ENCODE measurements around the gene LPP. TPM values are rescaled to one million over a fixed set of nuclear protein-coding genes. Genes with fewer than 3 reads are reported as not detected.

The LPP gene
- total RNA-seq, 1 donor: 92.1 TPM

DNA sequence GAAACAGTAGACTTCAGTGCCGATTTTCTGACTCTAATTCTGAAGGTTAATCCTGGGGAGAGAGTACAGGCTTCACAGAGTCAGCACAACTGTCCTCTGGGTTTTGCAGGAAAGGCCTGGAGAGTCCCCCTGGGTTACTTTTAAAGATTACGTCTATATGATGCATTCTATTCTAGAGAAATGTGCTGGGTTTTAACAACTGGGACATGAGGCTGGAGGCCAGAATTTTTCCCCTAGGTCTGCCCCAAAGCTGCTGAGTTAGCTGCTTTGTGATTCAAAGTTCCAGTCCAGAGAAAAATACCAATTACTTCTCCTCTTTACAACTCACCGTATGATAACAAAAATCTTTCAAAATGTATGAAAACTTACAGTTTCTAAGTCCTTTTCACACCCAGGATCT, 777.1 kb downstream of the LPP start:
- H3K4me3 ChIP-seq (ENCODE audit: low read depth, low read length): no peak overlapping the region
- no peak for DNase-seq (ENCODE audit: low read depth)
- TF ChIP-seq, protein P1, sequence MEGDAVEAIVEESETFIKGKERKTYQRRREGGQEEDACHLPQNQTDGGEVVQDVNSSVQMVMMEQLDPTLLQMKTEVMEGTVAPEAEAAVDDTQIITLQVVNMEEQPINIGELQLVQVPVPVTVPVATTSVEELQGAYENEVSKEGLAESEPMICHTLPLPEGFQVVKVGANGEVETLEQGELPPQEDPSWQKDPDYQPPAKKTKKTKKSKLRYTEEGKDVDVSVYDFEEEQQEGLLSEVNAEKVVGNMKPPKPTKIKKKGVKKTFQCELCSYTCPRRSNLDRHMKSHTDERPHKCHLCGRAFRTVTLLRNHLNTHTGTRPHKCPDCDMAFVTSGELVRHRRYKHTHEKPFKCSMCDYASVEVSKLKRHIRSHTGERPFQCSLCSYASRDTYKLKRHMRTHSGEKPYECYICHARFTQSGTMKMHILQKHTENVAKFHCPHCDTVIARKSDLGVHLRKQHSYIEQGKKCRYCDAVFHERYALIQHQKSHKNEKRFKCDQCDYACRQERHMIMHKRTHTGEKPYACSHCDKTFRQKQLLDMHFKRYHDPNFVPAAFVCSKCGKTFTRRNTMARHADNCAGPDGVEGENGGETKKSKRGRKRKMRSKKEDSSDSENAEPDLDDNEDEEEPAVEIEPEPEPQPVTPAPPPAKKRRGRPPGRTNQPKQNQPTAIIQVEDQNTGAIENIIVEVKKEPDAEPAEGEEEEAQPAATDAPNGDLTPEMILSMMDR (IDR thresholded peaks at IDR 0.05; ENCODE audit: insufficient read depth, low read length): no peak

DNA sequence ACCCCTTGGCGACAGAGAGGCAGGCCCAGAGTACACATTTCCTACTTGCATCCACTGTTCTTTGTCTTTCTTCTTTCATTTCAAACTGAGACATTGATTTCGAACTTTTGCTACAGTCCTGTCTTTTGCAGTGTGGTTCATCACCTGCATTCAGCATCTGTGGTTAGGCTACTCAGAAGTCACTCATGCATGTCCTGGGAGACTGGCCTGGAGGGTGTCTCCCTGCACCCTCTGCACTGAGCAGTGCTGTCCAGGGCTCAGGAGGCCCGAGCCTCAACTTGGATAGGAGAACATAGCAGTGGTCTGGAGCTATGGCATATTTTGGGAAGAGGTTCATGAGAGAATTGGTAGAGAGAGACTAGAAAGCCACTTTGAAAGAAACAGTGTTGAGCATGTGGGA, 777.6 kb downstream of the LPP start:
- no peak for DNase-seq (ENCODE audit: low read depth)
- H3K4me3 ChIP-seq (ENCODE audit: low read depth, low read length): no peak overlapping the region
- TF ChIP-seq, protein P1 (IDR thresholded peaks at IDR 0.05; ENCODE audit: insufficient read depth, low read length): no peak

DNA sequence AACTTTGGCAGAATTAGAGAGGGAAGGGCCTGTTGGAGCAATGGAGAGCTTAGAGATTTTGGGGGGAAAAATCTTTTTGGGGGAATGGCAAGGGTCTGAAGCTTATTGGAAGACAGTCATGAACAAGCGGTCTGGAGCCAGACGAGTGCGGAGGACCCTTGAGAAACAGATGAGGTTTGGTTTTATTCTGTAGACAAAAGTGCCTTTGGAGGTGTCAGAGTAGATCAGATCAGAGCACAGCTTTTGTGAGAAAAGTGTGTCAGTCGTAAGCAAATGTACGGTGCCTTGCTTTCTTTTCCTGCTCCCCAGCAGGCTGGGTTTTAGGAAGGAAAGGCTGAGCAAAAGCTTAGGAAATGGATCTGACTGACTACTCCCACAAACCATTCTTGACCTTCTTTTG, 781.0 kb downstream of the LPP start:
- TF ChIP-seq, protein P1 (IDR thresholded peaks at IDR 0.05; ENCODE audit: insufficient read depth, low read length): no peak
- DNase-seq (ENCODE audit: low read depth): no peak
- H3K4me3 ChIP-seq (ENCODE audit: low read depth, low read length): no peak overlapping the region

DNA sequence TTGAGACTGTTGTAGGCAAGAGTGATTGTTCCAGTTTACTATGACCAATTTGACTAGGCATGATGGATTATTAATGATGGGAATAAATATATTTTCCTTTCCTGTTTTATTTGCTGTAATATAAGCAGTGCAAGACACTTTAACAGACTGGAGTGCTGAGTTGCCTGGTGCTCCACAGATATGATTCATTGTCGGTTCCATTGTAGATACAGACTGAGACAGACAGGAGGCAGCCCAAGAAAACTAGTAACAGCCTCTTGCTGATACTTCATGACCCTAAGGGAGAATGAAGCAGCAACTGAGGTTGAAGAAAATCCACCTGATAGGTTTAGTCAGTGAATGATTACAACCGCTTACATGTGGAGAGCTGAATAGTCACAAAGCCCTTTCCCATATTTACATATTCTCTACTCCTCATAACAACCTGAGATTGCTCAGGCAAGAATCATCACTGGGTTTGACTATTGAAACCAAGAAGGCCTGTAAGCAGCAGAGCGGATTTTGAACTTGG, 782.7 kb downstream of the LPP start:
- no peak for DNase-seq (ENCODE audit: low read depth)
- no peak overlapping the region for H3K4me3 ChIP-seq (ENCODE audit: low read depth, low read length)

DNA sequence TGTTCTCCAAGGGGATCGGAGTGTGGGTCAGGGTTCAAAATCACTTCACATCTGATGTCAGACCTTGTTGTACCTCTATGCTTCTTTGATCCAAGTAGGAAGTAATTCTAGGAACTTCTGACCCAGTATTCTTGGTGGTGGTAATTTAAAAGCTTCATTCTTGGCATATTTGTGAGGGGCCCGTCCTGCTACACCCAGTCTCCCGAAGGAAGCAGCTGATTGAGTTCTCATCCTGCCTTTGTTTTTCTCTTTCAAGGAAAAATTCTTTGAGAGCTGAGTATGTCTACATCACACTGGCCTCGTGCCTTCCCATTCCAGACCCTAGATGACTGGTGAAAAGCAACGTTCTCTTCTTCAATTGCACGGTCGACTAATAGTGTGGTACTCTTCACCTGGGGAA, 783.4 kb downstream of the LPP start:
- H3K4me3 ChIP-seq (ENCODE audit: low read depth, low read length): no peak overlapping the region
- no peak for DNase-seq (ENCODE audit: low read depth)
- TF ChIP-seq, protein P1 (IDR thresholded peaks at IDR 0.05; ENCODE audit: insufficient read depth, low read length): no peak

More for the DNA sequence above, 782.7 kb downstream of the LPP start:
- TF ChIP-seq, protein P1 (IDR thresholded peaks at IDR 0.05; ENCODE audit: insufficient read depth, low read length): no peak

DNA sequence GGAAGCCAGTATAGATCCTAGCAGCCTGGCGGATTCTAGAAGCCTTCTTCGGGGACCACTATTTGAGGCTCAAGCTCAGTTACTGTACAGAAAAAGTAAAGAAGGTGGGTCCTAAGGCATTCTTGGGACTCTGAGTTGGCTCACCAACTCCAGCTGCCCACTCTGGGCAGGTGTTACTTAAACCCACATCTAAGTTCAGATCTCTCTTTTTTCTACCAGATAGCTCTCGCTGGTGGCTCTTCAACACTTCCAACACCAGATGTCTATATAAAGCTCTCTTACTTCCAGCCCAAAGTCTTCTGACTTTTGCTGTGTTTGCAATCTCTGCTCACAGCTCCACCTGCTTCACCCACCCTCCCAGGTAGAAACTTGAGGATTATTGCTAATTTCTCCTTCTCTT, 785.0 kb downstream of the LPP start:
- TF ChIP-seq, protein P1 (IDR thresholded peaks at IDR 0.05; ENCODE audit: insufficient read depth, low read length): no peak
- no peak overlapping the region for H3K4me3 ChIP-seq (ENCODE audit: low read depth, low read length)
- DNase-seq (ENCODE audit: low read depth): no peak

Measured in fibroblast of the aortic adventitia (primary cell).